Raji (cell line): Measurements from ENCODE around the gene RTEL1.

Source experiments
- POLR2A ChIP-seq: IDR thresholded peaks from 2 replicates; pipeline ENCODE4 v1.6.1; 2011; ENCODE audit warnings: low read depth, low read length, control low read depth; ENCODE audit not compliant: insufficient read depth

Gene RTEL1

GRCh38 chr20:63696306-63696627, 38.2 kb downstream of the RTEL1 start:
- TF ChIP-seq POLR2A = no peak

- peak; percentile 24; the same call in 1 of the 2 replicates for TF ChIP-seq POLR2A
These were observed 38.7 kb downstream of the RTEL1 start, which contains the start of gene TNFRSF6B for GRCh38 chr20:63696628-63697356. TSS of gene TNFRSF6B (plus strand) at chr20:63696652. CDS start at chr20:63696768, 116 bp downstream.

- TF ChIP-seq POLR2A = peak; percentile 42; the same call in 1 of the 2 replicates
These were observed 39.3 kb downstream of the RTEL1 start for GRCh38 chr20:63697357-63697867.

GRCh38 chr20:63697868-63698545, 39.9 kb downstream of the RTEL1 start:
- TF ChIP-seq POLR2A = peak; percentile 25; the same call in 1 of the 2 replicates

- TF ChIP-seq POLR2A = no peak
These were observed 40.8 kb downstream of the RTEL1 start for GRCh38 chr20:63698739-63699465.

GRCh38 chr20:63699466-63700198, 41.5 kb downstream of the RTEL1 start:
- TF ChIP-seq POLR2A = 0 out of 2 replicates have a peak, but pooled peaks have one; percentile 26

- TF ChIP-seq POLR2A = 0 out of 2 replicates have a peak, but pooled peaks have one; percentile 5
These were observed 42.3 kb downstream of the RTEL1 start for GRCh38 chr20:63700199-63701050.

- no peak for TF ChIP-seq POLR2A
These were observed 42.9 kb downstream of the RTEL1 start for GRCh38 chr20:63701051-63701328.

GRCh38 chr20:63701329-63702035, 43.4 kb downstream of the RTEL1 start:
- TF ChIP-seq POLR2A = peak; percentile 42; the same call in 1 of the 2 replicates

GRCh38 chr20:63702036-63702665, 44.0 kb downstream of the RTEL1 start:
- TF ChIP-seq POLR2A = peak; percentile 44; the same call in 1 of the 2 replicates

- peak; percentile 24; the same call in 1 of the 2 replicates for TF ChIP-seq POLR2A
These were observed 44.8 kb downstream of the RTEL1 start for GRCh38 chr20:63702751-63703470.

- TF ChIP-seq POLR2A = no peak
These were observed 45.4 kb downstream of the RTEL1 start for GRCh38 chr20:63703471-63703975.
